Epithelial cell of proximal tubule (primary cell): ENCODE measurements around the gene MUSK. TPM values are rescaled to one million over a fixed set of nuclear protein-coding genes. Genes with fewer than 3 reads are reported as not detected.

Experiments
- DNase-seq: peaks from one replicate; pipeline ENCODE4 v3.0.0-alpha.2; 2011; ENCODE audit warnings: low read depth
- H3K4me3 ChIP-seq: 2 replicates; pipeline ENCODE4 v1.5.1; 2011; ENCODE audit warnings: low read depth, mild to moderate bottlenecking, low read length
- total RNA-seq: library from RNA; depleted of rRNA; stranded (reverse); fragments of >200 nt; gene quantifications from 2 replicates; pipeline ENCODE4 v1.2.3, GENCODE V29; 2015
- TF ChIP-seq, protein P1 (sequence below): conservative IDR thresholded peaks from 2 replicates; pipeline ENCODE4 v1.5.1; 2012; ENCODE audit warnings: low read depth, mild to moderate bottlenecking, low read length

Gene MUSK
- total RNA-seq, 1 donor from 2014 or later, result not detected

DNA sequence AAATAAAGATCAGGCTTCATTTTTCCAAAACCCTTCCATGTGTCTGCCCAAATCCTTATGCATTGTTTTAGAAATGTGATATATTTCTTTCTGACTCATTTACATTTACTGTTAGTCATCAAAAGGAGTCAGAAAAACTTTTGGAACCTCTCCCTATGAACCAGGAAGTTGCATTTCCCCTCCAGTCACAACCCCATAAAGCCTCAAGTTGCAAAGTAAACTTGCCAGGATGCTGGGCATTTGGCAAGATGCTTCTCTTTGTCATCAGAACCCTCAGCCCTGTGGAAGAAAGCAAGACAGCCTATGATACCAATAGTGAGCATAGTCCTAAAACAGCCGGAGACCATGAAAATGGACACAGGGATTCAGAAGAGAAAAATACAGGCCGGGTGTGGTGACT, 84.2 kb downstream of the MUSK start:
- no peak overlapping the region for H3K4me3 ChIP-seq
- DNase-seq, result no peak
- TF ChIP-seq, protein P1, sequence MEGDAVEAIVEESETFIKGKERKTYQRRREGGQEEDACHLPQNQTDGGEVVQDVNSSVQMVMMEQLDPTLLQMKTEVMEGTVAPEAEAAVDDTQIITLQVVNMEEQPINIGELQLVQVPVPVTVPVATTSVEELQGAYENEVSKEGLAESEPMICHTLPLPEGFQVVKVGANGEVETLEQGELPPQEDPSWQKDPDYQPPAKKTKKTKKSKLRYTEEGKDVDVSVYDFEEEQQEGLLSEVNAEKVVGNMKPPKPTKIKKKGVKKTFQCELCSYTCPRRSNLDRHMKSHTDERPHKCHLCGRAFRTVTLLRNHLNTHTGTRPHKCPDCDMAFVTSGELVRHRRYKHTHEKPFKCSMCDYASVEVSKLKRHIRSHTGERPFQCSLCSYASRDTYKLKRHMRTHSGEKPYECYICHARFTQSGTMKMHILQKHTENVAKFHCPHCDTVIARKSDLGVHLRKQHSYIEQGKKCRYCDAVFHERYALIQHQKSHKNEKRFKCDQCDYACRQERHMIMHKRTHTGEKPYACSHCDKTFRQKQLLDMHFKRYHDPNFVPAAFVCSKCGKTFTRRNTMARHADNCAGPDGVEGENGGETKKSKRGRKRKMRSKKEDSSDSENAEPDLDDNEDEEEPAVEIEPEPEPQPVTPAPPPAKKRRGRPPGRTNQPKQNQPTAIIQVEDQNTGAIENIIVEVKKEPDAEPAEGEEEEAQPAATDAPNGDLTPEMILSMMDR, result no peak

DNA sequence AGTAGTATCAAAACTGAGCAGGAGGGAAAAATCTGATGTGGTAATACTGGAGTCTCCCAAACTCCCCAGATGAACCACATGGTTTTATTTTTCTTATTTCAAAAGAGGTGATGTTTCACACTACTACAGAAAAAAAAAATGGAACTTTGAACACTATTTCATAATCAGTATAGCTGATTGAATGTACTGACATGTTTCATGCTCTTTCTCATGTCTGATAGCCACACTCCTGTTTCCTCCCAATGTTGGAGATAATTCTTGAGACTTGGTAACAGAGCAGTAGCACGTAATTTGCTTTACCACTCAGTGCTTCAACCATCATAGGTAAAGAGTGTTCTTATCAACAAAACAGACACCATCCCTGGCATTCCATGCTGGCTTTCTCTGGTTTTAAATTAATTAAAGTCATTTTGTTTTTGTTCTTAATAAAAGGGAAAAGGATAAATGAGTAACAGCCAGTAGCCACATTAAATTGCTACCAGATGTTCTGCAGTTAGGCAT, 85.2 kb downstream of the MUSK start:
- no peak for DNase-seq
- H3K4me3 ChIP-seq, result no peak overlapping the region
- TF ChIP-seq, protein P1, result no peak

DNA sequence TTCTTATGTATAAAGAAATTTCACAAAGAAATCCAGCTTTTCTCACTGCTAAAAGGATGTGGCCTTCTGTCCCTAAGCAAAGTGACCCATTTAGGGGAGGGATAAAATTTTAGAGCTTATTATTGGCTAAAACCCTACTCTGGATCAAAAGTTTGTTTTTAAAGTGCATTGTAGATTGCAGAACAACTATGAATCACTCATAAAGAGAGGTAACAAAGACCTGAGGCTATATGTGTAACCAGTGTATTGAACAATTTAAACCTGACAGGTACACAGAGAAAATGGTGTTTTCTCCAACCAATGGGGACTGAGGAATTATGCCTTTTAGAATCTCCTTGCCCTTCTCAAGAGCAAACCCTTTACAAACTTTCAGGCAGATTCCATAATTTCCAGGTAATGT, 86.6 kb downstream of the MUSK start:
- no peak overlapping the region for H3K4me3 ChIP-seq
- TF ChIP-seq, protein P1, result no peak
- DNase-seq, result no peak

DNA sequence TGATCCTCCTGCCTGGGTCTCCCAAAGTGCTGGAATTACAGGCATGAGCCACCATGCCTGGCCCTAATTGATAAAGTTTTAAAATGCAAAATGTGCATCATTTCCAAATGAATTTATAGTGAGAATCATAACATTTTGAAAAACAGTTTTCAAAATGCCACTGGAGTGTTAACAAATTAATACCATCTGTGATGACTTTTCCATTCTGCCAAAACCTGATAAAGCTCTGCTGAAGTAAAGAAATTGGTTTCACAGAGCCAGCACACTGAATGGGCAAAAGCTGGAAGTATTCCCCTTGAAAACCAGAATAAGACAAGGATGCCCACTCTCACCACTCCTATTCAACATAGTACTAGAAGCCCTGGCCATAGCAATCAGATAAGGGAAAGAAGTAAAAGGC, 89.6 kb downstream of the MUSK start:
- H3K4me3 ChIP-seq, result no peak overlapping the region
- DNase-seq, result no peak
- TF ChIP-seq, protein P1, result no peak

DNA sequence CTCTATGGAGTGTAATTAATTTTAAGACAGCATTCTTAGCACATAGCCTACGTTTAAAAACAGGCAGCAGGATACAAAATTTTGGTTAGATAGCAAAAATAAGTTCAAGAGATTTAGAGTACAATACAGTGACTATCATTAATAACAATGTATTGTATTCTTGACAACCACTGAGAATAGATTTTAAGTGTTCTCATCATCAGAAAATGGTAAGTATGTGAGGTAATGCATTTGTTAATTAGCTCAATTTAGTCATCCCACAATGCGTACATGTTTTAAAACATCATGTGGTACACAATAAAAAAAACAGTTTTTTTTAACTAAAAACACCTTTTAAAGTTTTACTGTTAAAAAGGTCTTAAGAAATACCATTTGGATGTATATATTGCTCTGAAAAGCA, 94.2 kb downstream of the MUSK start:
- TF ChIP-seq, protein P1, result no peak
- DNase-seq, result no peak
- no peak overlapping the region for H3K4me3 ChIP-seq

DNA sequence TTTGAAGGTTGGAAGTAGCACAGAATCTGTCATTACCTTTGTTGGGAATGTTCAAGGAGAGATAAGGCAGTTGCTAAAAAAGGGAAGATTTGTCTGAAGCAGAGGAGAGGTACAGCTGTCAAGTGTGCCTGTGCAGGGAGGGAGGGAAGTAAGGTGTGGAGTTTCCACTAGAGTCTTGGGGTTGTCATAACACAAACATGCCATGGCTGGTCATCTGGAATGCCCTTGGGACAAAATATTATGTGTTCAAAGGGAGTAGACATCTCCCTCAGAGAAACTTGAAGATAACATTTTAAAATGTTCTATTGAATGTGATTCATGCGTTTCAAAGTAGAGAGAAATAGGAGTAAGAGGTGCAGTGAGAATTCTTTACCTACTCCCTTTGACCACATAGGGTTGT, 95.0 kb downstream of the MUSK start:
- DNase-seq, result no peak
- TF ChIP-seq, protein P1, result no peak
- H3K4me3 ChIP-seq, result no peak overlapping the region

DNA sequence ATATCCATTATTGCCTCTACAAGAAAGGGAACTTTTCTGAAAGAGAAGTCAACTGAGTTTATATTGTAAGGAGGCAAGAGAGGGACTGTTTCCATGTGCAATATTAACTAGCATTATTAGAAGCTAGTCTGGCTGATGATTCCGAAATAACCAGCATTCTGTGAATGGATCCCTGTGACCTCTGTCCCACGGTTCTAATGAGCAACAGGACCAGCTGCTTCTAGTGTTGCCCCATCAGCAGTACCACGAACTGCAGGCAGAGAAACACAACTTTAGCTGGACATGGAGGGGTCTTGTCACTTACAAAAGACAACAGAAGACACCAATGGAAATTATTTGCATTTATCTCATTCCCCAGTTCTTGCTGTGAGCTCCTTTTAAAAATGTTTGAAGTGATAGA, 95.4 kb downstream of the MUSK start:
- H3K4me3 ChIP-seq, result no peak overlapping the region
- TF ChIP-seq, protein P1, result no peak
- no peak for DNase-seq
